Fibroblast of lung (primary cell): ENCODE results near the gene C20orf144.

Experiments used
- CTCF ChIP-seq, 2 donors: IDR thresholded peaks in 1 of 2; conservative IDR thresholded peaks in 1 of 2; 1 replicate in 1 of 2; 2 replicates in 1 of 2; pipeline ENCODE4 v1.5.1; 2011 to 2012; ENCODE audit warnings: low read length in 2 of 2, control low read depth in 1 of 2, inconsistent platforms in 1 of 2, low read depth in 1 of 2, mild to moderate bottlenecking in 1 of 2
- EZH2 ChIP-seq: IDR thresholded peaks from 2 replicates; pipeline ENCODE4 v1.5.1; 2012; ENCODE audit warnings: low read length, control low read depth, mild to moderate bottlenecking; ENCODE audit errors: missing control alignments

GRCh38 chr20:33660685-33661058 lies 1.5 kb upstream of the C20orf144 start:
- no peak for TF ChIP-seq CTCF (conservative IDR thresholded peaks at IDR 0.05 in 1 of 2, IDR thresholded peaks at IDR 0.05 in 1 of 2; ENCODE audit: low read depth in 1 of 2, low read length in 2 of 2)
- TF ChIP-seq EZH2 = no peak
